ENCODE measurements around the gene IPO5. TPM values are rescaled to one million over a fixed set of nuclear protein-coding genes. Genes with fewer than 3 reads are reported as not detected.

Gene IPO5
- polyA plus RNA-seq, 3 donors, result 17.5 to 21.6 (median 20.7) TPM

DNA sequence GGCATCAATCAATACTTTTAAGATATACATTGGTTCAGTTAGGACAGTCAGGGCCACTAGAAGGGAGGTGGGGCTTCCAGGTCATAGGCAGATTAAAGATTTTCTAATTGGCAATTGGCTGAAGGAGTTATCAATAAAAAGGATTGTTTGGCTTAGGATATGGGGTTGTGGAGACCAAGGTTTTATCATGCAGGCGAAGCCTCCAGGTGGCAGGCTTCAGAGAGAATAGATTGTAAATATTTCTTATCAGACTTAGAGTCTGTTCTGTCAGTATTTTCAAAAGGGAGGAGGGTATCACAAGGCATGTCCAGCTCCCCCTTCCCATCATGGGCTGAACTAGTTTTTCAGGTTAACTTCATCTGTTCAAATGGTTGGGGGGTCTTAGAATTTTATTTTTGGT is 112.0 kb downstream of the IPO5 start:
- Mint-ChIP-seq H3K36me3 (no peaks in the 10 kb centered on the region), H3K27ac (no peak overlapping the region), H3K4me3 (no peak overlapping the region), H3K9me3 (peaks cover 0 to 1% (median 0%) of the 10 kb centered on the region in 7 donors), H3K27me3 (ENCODE audit: low read depth in 3 of 3) (peaks cover 0 to 3% (median 0%) of the 10 kb centered on the region in 3 donors), H3K4me1 (no peaks in the 10 kb centered on the region)
- no peaks in the 10 kb centered on the region for H3K9me3 ChIP-seq (replicated peaks in 1 of 2; ENCODE audit: control insufficient read depth in 1 of 2, insufficient read depth in 1 of 2, low read length in 2 of 2)
- no peaks in the 10 kb centered on the region for H3K36me3 ChIP-seq (replicated peaks in 1 of 2; ENCODE audit: control insufficient read depth in 1 of 2, insufficient read depth in 2 of 2, low read length in 2 of 2)
- H3K27ac ChIP-seq (ENCODE audit: low read depth in 1 of 2, low read length in 2 of 2), result no peak overlapping the region
- H3K4me1 ChIP-seq (ENCODE audit: control insufficient read depth in 1 of 2, insufficient read depth in 2 of 2, low read length in 2 of 2), result no peaks in the 10 kb centered on the region
- H4K20me1 ChIP-seq (ENCODE audit: insufficient read depth, low read length), result no peaks in the 10 kb centered on the region
- no peaks in the 10 kb centered on the region for H3K27me3 ChIP-seq (ENCODE audit: control insufficient read depth in 2 of 2, insufficient read depth in 2 of 2, low read length in 2 of 2)
- intact Hi-C loops (cut with micrococcal nuclease), result no loop called here
- TF ChIP-seq, protein P1, sequence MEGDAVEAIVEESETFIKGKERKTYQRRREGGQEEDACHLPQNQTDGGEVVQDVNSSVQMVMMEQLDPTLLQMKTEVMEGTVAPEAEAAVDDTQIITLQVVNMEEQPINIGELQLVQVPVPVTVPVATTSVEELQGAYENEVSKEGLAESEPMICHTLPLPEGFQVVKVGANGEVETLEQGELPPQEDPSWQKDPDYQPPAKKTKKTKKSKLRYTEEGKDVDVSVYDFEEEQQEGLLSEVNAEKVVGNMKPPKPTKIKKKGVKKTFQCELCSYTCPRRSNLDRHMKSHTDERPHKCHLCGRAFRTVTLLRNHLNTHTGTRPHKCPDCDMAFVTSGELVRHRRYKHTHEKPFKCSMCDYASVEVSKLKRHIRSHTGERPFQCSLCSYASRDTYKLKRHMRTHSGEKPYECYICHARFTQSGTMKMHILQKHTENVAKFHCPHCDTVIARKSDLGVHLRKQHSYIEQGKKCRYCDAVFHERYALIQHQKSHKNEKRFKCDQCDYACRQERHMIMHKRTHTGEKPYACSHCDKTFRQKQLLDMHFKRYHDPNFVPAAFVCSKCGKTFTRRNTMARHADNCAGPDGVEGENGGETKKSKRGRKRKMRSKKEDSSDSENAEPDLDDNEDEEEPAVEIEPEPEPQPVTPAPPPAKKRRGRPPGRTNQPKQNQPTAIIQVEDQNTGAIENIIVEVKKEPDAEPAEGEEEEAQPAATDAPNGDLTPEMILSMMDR (IDR thresholded peaks at IDR 0.05), result no peak
- H2AFZ ChIP-seq (ENCODE audit: insufficient read depth, low read depth, low read length, poor library complexity, severe bottlenecking), result no peak overlapping the region
- H3K9ac ChIP-seq (ENCODE audit: insufficient read depth, low read length, poor library complexity, severe bottlenecking), result no peak overlapping the region
- no peaks in the 10 kb centered on the region for H3K79me2 ChIP-seq (ENCODE audit: insufficient read depth, low read length)
- no peak for DNase-seq
- no peak overlapping the region for H3K4me3 ChIP-seq (replicated peaks in 1 of 3; ENCODE audit: low read depth in 2 of 3, low read length in 3 of 3)
- 83% methylated on average over 1 of the region's 1 CpG for WGBS (ENCODE audit: insufficient coverage)
- H3K4me2 ChIP-seq (replicated peaks; ENCODE audit: extremely low read depth, low read length, poor library complexity, severe bottlenecking), result no peak overlapping the region

DNA sequence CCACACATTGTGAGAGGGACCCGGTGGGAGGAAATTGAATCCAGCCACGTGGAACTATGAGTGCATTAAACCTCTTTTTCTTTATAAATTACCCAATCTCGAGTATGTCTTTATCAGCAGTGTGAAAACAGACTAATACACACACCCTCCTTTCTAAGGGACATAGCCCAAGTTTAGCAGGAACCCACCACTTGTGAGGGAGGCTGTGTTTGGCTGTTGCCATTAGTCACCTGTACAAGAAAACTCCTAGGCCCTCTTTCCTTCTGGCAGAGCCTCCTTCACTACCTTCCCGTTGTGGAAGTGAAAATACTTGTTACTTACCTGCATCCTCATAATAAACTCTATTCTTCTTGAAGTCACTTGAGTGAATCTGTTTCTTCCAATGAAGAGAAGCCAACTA is 113.2 kb downstream of the IPO5 start:
- H3K79me2 ChIP-seq (ENCODE audit: insufficient read depth, low read length), result no peaks in the 10 kb centered on the region
- H3K4me3 ChIP-seq (replicated peaks in 1 of 3; ENCODE audit: low read depth in 2 of 3, low read length in 3 of 3), result no peak overlapping the region
- no peak overlapping the region for H3K27ac ChIP-seq (ENCODE audit: low read depth in 1 of 2, low read length in 2 of 2)
- peaks cover 0 to 1% (median 0%) of the 10 kb centered on the region in 7 donors for H3K9me3 Mint-ChIP-seq
- peaks cover 0 to 3% (median 0%) of the 10 kb centered on the region in 3 donors for H3K27me3 Mint-ChIP-seq (ENCODE audit: low read depth in 3 of 3)
- H3K27me3 ChIP-seq (ENCODE audit: control insufficient read depth in 2 of 2, insufficient read depth in 2 of 2, low read length in 2 of 2), result no peaks in the 10 kb centered on the region
- no peaks in the 10 kb centered on the region for H3K4me1 ChIP-seq (ENCODE audit: control insufficient read depth in 1 of 2, insufficient read depth in 2 of 2, low read length in 2 of 2)
- no peak overlapping the region for H2AFZ ChIP-seq (ENCODE audit: insufficient read depth, low read depth, low read length, poor library complexity, severe bottlenecking)
- no peak overlapping the region for H3K4me2 ChIP-seq (replicated peaks; ENCODE audit: extremely low read depth, low read length, poor library complexity, severe bottlenecking)
- no CpG with 5 or more reads among the region's 4 CpGs for WGBS (ENCODE audit: insufficient coverage)
- intact Hi-C loops (cut with micrococcal nuclease), result no loop called here
- no peaks in the 10 kb centered on the region for H3K36me3 ChIP-seq (replicated peaks in 1 of 2; ENCODE audit: control insufficient read depth in 1 of 2, insufficient read depth in 2 of 2, low read length in 2 of 2)
- TF ChIP-seq, protein P1 (IDR thresholded peaks at IDR 0.05), result no peak
- no peak overlapping the region for H3K27ac Mint-ChIP-seq
- no peak overlapping the region for H3K4me3 Mint-ChIP-seq
- H3K9me3 ChIP-seq (replicated peaks in 1 of 2; ENCODE audit: control insufficient read depth in 1 of 2, insufficient read depth in 1 of 2, low read length in 2 of 2), result no peaks in the 10 kb centered on the region
- H3K36me3 Mint-ChIP-seq, result no peaks in the 10 kb centered on the region
- H3K4me1 Mint-ChIP-seq, result no peaks in the 10 kb centered on the region
- DNase-seq, result no peak
- H3K9ac ChIP-seq (ENCODE audit: insufficient read depth, low read length, poor library complexity, severe bottlenecking), result no peak overlapping the region
- H4K20me1 ChIP-seq (ENCODE audit: insufficient read depth, low read length), result no peaks in the 10 kb centered on the region
